Renal pelvis (tissue), 4 donors: Measurements from ENCODE around the gene LY6G6D. TPM values are rescaled to one million over a fixed set of nuclear protein-coding genes. Genes with fewer than 3 reads are reported as not detected.

Source experiments
- DNase-seq: peaks from one replicate; pipeline ENCODE4 v3.0.0-alpha.2; 2013
- polyA plus RNA-seq, 3 donors: library from polyadenylated mRNA; unstranded; fragments of 120-200 nt; gene quantifications; one replicate each; pipeline ENCODE4 v1.2.1, GENCODE V29; 2013; ENCODE audit not compliant: insufficient read length in 3 of 3

The LY6G6D gene
- polyA plus RNA-seq, 3 donors: not detected

DNA sequence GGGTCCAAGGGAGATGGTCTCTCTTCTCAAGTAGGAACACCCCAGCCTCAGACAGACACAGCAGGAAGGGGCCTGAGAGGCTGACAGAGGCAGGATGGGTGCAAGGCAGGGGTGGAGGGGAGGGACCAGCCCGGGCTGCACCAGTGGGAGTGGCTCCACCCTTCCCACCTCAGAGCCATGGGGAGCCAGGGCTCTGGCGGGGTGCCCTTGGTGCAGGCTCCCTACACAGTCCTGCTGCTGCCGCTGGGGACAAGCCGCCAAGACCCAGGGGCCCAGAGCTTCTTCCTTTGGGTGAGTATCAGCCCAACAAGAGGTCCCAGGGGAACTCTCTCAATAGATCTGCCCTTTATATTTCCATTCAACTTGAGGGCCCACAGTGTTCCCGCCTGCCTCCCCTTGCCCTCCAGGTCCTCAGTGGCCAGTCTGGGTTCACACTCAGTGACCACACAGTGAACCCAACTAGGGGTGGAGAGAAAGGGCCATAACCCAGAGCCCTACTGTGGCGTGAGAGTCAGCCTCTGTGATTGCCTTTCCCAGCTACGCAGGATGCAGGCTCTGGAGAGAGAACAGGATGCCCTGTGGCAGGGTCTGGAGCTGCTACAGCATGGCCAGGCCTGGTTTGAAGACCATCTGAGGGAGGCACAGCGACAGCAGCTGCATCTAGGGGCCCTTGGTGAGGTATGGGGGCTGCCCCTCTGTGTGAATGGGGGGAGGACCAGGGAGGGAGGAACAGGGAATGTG is 47.9 kb downstream of the LY6G6D start:
- DNase-seq: no peak

GRCh38 chr6:31763619-31763940 is 48.4 kb downstream of the LY6G6D start:
- DNase-seq: peak; percentile 54

- DNase-seq: no peak
Measured at GRCh38 chr6:31764198-31764597, 49.0 kb downstream of the LY6G6D start.

DNA sequence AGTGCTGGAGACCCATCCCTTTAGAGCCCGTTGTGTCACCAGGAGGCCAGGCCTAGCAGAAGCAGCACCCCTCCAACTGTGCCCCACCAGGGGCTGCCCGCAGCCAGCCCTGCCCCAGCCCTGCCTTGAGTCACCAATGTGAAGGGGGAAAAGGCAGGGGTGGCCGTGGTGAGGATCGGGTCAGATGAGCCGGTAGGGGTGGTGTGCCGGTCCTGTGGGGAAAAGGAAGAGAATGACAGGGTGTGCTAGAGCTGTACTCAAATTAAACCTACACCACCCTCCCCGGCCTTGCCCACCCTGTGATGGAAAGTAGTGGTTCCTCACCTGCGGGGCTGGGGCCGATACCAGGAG is 50.4 kb downstream of the LY6G6D start:
- no peak for DNase-seq

DNA sequence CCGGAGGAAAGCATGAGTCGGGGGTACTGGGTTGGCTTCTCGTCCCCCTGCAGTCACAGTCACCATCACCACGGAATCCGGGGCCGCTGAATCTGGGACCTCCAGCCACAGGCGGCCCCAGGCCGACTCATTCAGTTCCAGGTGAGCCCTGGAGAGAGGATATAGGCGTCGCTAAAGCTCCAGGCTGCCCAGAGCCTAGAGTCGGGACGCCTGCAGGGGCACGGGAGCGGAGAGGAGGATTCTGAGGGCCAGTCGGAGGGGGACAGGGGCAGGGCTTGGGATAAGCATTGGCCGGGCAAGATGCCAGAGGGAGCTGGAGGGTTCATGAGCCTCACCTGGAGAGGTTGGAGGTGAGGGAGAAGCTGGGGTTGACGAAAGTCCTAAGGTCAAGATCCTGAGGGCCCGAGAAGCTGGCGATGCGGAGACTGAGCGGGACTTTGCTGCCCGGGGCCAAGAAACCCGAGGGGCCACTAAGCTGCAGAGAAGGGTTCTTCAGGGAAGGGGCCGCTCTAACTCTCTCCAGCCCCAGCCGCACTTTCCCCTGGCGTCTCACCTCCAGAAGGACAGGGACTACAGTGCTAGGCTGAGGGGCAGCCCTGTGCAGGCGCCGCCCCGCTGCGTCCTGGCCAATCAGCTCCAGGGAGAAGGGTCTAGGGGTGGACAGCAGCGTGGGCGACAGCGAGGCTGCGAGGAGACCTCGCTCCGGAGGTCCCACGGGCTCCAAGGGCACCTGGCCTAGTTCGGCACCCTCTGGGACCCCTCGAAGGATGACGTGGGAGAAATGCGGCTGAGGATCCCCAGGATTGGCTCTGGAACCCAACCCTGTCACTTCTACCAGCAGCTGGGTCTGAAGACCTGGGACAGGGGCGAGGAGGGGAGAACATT is 51.0 kb downstream of the LY6G6D start:
- peak; percentile 31 for DNase-seq

GRCh38 chr6:31767096-31767645 is 52.0 kb downstream of the LY6G6D start:
- no peak for DNase-seq

Other genes with a start within 250 kb of the LY6G6D start
- gene MICB, start 217.2 kb upstream of the LY6G6D start, polyA plus RNA-seq: 1 to 10 TPM; 1.4 to 1.9 (median 1.4) TPM
- gene MCCD1, start 186.4 kb upstream of the LY6G6D start, polyA plus RNA-seq: 10 to 100 TPM; 19.5 to 24.1 (median 21.9) TPM
- 100 to 1,000 TPM; 563 to 680 (median 632) TPM for gene DDX39B, start 173.3 kb upstream of the LY6G6D start, polyA plus RNA-seq
- 10 to 100 TPM in 1 of 3 donors, 1 to 10 TPM in 2; 6.5 to 11.3 (median 7.5) TPM for gene ATP6V1G2, start 168.7 kb upstream of the LY6G6D start, polyA plus RNA-seq
- gene NFKBIL1, start 167.7 kb upstream of the LY6G6D start, polyA plus RNA-seq: 10 to 100 TPM; 22.1 to 30.3 (median 26.5) TPM
- under 1 TPM; 0.27 to 0.42 (median 0.30) TPM for gene LTA, start 143.1 kb upstream of the LY6G6D start, polyA plus RNA-seq
- under 1 TPM in 1 of 3 donors, not detected in 2; 0.19 TPM for gene TNF, start 139.8 kb upstream of the LY6G6D start, polyA plus RNA-seq
- 1 to 10 TPM; 1.8 to 2.7 (median 2.0) TPM for gene LTB, start 132.9 kb upstream of the LY6G6D start, polyA plus RNA-seq
- gene LST1, start 129.1 kb upstream of the LY6G6D start, polyA plus RNA-seq: 1 to 10 TPM; 5.0 to 6.7 (median 5.1) TPM
- under 1 TPM in 1 of 3 donors, not detected in 2; 0.43 TPM for gene NCR3, start 122.3 kb upstream of the LY6G6D start, polyA plus RNA-seq
- gene AIF1, start 100.1 kb upstream of the LY6G6D start, polyA plus RNA-seq: 10 to 100 TPM; 66.1 to 77.7 (median 74.7) TPM
- 100 to 1,000 TPM; 209 to 221 (median 210) TPM for gene PRRC2A, start 94.6 kb upstream of the LY6G6D start, polyA plus RNA-seq
- gene BAG6, start 62.7 kb upstream of the LY6G6D start, polyA plus RNA-seq: 100 to 1,000 TPM; 245 to 281 (median 259) TPM
- 100 to 1,000 TPM; 109 to 116 (median 110) TPM for gene APOM, start 59.5 kb upstream of the LY6G6D start, polyA plus RNA-seq
- gene C6orf47, start 54.6 kb upstream of the LY6G6D start, polyA plus RNA-seq: 10 to 100 TPM; 19.6 to 24.4 (median 20.5) TPM
- 10 to 100 TPM; 26.2 to 33.9 (median 33.8) TPM for gene GPANK1, start 50.4 kb upstream of the LY6G6D start, polyA plus RNA-seq
- gene CSNK2B, start 49.3 kb upstream of the LY6G6D start, polyA plus RNA-seq: 100 to 1,000 TPM; 227 to 252 (median 236) TPM
- 10 to 100 TPM; 19.0 to 38.1 (median 35.1) TPM for gene LY6G5B, start 45.4 kb upstream of the LY6G6D start, polyA plus RNA-seq
- gene LY6G5C, start 34.3 kb upstream of the LY6G6D start, polyA plus RNA-seq: 1 to 10 TPM; 2.6 to 4.3 (median 3.6) TPM
- 10 to 100 TPM; 63.2 to 68.7 (median 63.5) TPM for gene ABHD16A, start 12.0 kb upstream of the LY6G6D start, polyA plus RNA-seq
- 1 to 10 TPM in 2 of 3 donors, under 1 TPM in 1; 0.43 to 1.0 (median 1.0) TPM for gene LY6G6F, start 8.5 kb upstream of the LY6G6D start, polyA plus RNA-seq
- under 1 TPM; 0.28 to 0.89 (median 0.69) TPM for gene LY6G6C, start 6.4 kb downstream of the LY6G6D start, polyA plus RNA-seq
- gene MPIG6B, start 8.0 kb downstream of the LY6G6D start, polyA plus RNA-seq: 1 to 10 TPM; 1.5 to 1.9 (median 1.7) TPM
- gene DDAH2, start 14.0 kb downstream of the LY6G6D start, polyA plus RNA-seq: 100 to 1,000 TPM; 189 to 234 (median 211) TPM
- 100 to 1,000 TPM; 280 to 320 (median 296) TPM for gene CLIC1, start 21.2 kb downstream of the LY6G6D start, polyA plus RNA-seq
- 10 to 100 TPM; 18.1 to 54.6 (median 52.1) TPM for gene MSH5, start 24.7 kb downstream of the LY6G6D start, polyA plus RNA-seq
- gene SAPCD1, start 47.3 kb downstream of the LY6G6D start, polyA plus RNA-seq: 10 to 100 TPM in 2 of 3 donors, 1 to 10 TPM in 1; 5.6 to 13.8 (median 10.7) TPM
- 10 to 100 TPM in 2 of 3 donors, 1 to 10 TPM in 1; 8.8 to 14.0 (median 13.1) TPM for gene VWA7, start 62.0 kb downstream of the LY6G6D start, polyA plus RNA-seq
- 10 to 100 TPM; 60.0 to 71.2 (median 65.2) TPM for gene VARS1, start 80.4 kb downstream of the LY6G6D start, polyA plus RNA-seq
- 10 to 100 TPM; 79.4 to 84.0 (median 81.1) TPM for gene LSM2, start 91.6 kb downstream of the LY6G6D start, polyA plus RNA-seq
- gene HSPA1L, start 99.9 kb downstream of the LY6G6D start, polyA plus RNA-seq: 1 to 10 TPM; 3.7 to 4.6 (median 3.8) TPM
- gene HSPA1A, start 100.2 kb downstream of the LY6G6D start, polyA plus RNA-seq: 100 to 1,000 TPM; 104 to 122 (median 112) TPM
- gene HSPA1B, start 112.4 kb downstream of the LY6G6D start, polyA plus RNA-seq: 100 to 1,000 TPM; 125 to 178 (median 158) TPM
- gene NEU1, start 147.5 kb downstream of the LY6G6D start, polyA plus RNA-seq: 10 to 100 TPM; 78.1 to 85.5 (median 82.5) TPM
- 10 to 100 TPM; 35.1 to 68.8 (median 66.9) TPM for gene SLC44A4, start 163.6 kb downstream of the LY6G6D start, polyA plus RNA-seq
- 100 to 1,000 TPM in 1 of 3 donors, 10 to 100 TPM in 2; 92.0 to 100 (median 98.1) TPM for gene EHMT2, start 182.3 kb downstream of the LY6G6D start, polyA plus RNA-seq
- gene ZBTB12, start 186.7 kb downstream of the LY6G6D start, polyA plus RNA-seq: 10 to 100 TPM; 27.7 to 35.2 (median 29.6) TPM
- 1 to 10 TPM; 3.3 to 4.8 (median 4.5) TPM for gene C2, start 212.4 kb downstream of the LY6G6D start, polyA plus RNA-seq
- 1 to 10 TPM; 4.3 to 8.4 (median 6.5) TPM for gene CFB, start 230.7 kb downstream of the LY6G6D start, polyA plus RNA-seq
- gene NELFE, start 243.6 kb downstream of the LY6G6D start, polyA plus RNA-seq: 100 to 1,000 TPM in 1 of 3 donors, 10 to 100 TPM in 2; 95.7 to 107 (median 95.8) TPM
- 10 to 100 TPM; 49.2 to 54.8 (median 50.5) TPM for gene SKIC2, start 243.8 kb downstream of the LY6G6D start, polyA plus RNA-seq